ENCODE measurements around the gene FAM171A2. TPM values are rescaled to one million over a fixed set of nuclear protein-coding genes. Genes with fewer than 3 reads are reported as not detected.
"Not testable (repeated sequence)": the region's sequence is repeated elsewhere in the genome, so short reads cannot be mapped to it uniquely, and the experiment has no call there.

Gene FAM171A2
- total RNA-seq, 2 donors from 2014 or later = 2.9 TPM; not detected in 1

DNA sequence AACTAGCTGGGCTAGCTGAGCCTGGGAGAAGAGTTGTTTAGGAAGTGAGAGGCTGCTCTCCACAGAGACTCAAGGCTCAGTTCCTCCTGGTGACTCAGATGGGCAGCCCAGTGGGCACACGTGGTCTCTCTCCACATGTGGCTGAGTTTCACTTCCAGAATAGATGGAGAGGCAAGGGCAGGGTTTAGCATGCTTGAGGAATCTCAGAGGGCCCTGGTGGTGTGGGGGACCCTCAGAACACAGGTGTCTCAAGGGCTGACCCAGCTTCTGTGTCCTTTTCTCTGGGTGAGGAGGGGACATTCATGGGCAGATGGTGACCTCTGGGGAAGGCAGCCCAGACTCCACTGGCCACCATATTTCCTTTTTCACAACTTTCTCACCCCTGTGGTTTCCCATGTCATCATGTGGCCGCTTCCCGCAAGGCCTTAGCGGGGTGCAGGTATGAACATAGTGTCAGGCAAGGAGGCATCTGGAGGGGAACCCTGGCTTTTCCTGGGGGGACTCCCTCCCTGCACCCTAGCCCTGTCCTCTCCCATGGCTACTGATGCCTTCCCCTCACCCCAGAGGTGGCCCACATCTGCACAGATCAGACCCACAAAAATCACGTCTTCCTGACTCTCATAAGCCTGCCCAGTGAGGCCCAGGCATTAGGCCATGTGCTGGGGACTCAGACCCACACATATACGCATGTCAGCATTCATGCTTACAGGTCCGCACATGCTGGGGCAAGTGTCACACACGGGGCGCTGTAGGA is 15.2 kb downstream of the FAM171A2 start:
- DNase-seq (peak in 1 of 4 donors; percentile 63), ATAC-seq (no peak)
- H3K36me3 ChIP-seq (replicated peaks in 1 of 2; ENCODE audit: insufficient read depth in 1 of 2, low read depth in 2 of 2) = peaks cover 8 to 22% of the 10 kb centered on the region in 2 donors

DNA sequence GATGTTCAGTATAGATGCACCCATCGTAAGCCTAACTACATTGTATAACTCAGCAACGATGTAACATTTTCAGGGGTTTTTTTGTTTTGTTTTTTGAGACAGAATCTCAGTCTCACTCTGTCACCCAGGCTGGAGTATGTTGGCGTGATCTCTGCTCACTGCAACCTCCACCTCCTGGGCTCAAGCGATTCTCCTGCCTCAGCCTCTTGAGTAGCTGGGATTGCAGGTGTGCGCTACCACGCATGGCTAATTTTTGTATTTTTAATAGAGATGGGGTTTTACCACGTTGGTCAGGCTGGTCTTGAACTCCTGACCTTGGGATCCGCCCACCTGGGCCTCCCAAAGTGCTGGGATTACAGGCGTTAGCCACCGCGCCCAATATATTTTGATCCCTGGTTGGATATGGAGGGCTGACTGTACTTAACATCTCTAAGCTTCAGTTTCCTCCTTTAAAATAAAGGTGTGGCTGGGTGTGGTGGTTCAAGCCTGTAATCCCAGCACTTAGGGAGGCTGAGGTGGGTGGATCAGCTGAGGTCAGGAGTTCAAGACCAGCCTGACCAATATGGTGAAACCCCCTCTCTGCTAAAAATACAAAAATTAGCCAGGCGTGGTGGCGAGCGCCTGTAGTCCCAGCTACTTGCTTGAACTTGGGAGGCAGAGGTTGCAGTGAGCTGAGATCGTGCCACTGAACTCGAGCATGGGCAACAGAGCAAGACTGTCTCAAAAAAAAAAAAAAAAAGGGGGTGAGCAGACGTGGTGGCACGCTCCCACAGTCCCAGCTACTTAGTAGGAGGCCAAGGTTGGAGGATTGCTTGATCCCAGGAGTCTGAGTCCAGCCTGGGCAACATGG is 16.2 kb downstream of the FAM171A2 start:
- intact Hi-C loops (cut with DNase I); H3K27me3 ChIP-seq; ATAC-seq; H3K27ac ChIP-seq; H3K4me3 ChIP-seq; H3K9me3 ChIP-seq; DNase-seq: not testable (repeated sequence)
- Histone ChIP-seq H3K36me3 (replicated peaks in 1 of 2; ENCODE audit: insufficient read depth in 1 of 2, low read depth in 2 of 2) (peaks cover 4 to 18% of the 10 kb centered on the region in 2 donors), H3K4me1 (peaks cover 17% of the 10 kb centered on the region)
- 79 to 80% methylated on average over 18 of the region's 18 CpGs for WGBS, 2 donors

More for the DNA sequence above, 15.2 kb downstream of the FAM171A2 start:
- Histone ChIP-seq H3K9me3 (no peaks in the 10 kb centered on the region), H3K4me1 (peaks cover 20% of the 10 kb centered on the region), H3K27me3 (no peaks in the 10 kb centered on the region), H3K4me3 (no peak overlapping the region), H3K27ac (no peak overlapping the region)
- intact Hi-C loops (cut with DNase I) = no loop called here
- 74 to 96% methylated on average over 6 to 9 of the region's 9 CpGs for WGBS, 2 donors
- TF ChIP-seq, protein P1, sequence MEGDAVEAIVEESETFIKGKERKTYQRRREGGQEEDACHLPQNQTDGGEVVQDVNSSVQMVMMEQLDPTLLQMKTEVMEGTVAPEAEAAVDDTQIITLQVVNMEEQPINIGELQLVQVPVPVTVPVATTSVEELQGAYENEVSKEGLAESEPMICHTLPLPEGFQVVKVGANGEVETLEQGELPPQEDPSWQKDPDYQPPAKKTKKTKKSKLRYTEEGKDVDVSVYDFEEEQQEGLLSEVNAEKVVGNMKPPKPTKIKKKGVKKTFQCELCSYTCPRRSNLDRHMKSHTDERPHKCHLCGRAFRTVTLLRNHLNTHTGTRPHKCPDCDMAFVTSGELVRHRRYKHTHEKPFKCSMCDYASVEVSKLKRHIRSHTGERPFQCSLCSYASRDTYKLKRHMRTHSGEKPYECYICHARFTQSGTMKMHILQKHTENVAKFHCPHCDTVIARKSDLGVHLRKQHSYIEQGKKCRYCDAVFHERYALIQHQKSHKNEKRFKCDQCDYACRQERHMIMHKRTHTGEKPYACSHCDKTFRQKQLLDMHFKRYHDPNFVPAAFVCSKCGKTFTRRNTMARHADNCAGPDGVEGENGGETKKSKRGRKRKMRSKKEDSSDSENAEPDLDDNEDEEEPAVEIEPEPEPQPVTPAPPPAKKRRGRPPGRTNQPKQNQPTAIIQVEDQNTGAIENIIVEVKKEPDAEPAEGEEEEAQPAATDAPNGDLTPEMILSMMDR (IDR thresholded peaks at IDR 0.05) = no peak
- TF ChIP-seq POLR2A (IDR thresholded peaks at IDR 0.05) = no peak

DNA sequence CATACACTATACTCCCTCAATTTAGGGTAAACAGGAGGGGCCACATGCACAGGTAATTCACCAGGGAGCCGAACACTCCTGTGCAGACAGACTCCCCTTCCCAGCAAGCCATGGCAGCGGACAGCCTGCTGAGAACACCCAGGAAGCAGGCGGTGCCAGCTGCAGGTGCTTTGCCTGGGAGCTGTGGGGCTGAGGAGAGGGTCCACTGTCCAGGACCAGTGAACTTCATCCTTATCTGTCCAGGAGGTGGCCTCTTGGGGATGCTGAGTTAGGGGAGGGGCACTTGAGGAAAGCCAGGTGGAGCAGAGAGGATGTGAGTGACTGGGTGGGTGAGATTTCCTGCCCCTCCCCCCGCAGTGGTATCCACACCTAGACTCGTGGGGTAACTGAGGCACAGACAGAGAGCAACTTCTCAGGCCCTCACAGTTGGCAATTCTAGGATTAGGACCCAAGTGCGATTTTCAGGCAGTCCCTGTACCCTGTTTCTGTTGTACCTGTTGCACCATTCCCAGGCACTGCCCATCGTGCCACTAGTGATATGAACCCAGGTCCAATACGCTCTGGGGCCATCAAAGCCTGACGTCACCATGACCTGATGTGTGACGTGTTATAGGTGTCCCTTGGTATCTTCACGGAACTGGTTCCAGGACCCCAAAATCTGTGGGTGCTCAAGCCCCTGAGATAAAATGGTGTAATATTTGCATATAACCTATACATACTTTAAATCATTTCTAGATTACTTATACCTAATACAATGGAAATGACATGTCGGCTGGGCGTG is 17.4 kb downstream of the FAM171A2 start:
- Histone ChIP-seq H3K36me3 (replicated peaks in 1 of 2; ENCODE audit: insufficient read depth in 1 of 2, low read depth in 2 of 2) (peaks cover 0 to 7% of the 10 kb centered on the region in 2 donors), H3K27ac (peak overlapping the region in 3 of 4 donors; percentile 69 to 88 (median 78)), H3K9me3 (no peaks in the 10 kb centered on the region), H3K4me3 (no peak overlapping the region), H3K27me3 (no peaks in the 10 kb centered on the region), H3K4me1 (peaks cover 17% of the 10 kb centered on the region)
- intact Hi-C loops (cut with DNase I) = no loop called here
- 57 to 71% methylated on average over 10 to 13 of the region's 13 CpGs for WGBS, 2 donors
- ATAC-seq = no peak
- TF ChIP-seq, protein P1 (IDR thresholded peaks at IDR 0.05) = no peak
- TF ChIP-seq POLR2A (IDR thresholded peaks at IDR 0.05) = no peak
- no peak for DNase-seq

DNA sequence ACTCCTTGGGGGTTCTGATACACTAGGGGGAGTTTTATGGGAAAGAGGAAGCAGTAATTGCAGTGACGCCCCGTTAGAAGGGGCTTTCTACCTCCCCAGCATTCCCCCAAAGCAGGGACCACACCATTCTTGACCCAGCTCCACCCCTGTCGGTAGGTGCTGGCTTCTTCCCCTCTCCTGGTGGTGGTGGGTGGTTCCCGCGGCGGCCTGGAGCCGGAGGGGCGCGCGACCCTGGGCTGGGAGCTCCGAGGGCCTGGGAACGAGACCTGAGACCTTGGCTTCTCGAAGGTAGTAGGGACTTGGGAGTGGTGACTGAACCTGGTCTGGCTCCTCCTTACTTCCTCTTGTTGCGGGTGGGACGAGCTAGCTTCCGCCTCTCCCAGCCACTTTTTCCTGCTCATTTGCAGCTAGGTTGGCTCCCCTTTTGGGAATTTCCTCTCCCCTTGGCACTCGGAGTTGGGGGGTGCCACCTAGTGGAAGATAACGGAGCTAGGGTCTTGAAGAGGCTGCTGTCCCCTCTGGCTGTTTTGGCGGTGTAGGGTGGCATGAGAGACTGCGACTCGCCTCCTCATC is 18.1 kb downstream of the FAM171A2 start:
- peak in 1 of 3 donors; percentile 2 for TF ChIP-seq POLR2A (IDR thresholded peaks at IDR 0.05)
- TF ChIP-seq, protein P1 (IDR thresholded peaks at IDR 0.05) = peak in 5 of 7 experiments; percentile 27 to 42 (median 34)
- intact Hi-C loops (cut with DNase I) = no loop called here
- 1 to 2% methylated on average over 13 to 18 of the region's 21 CpGs for WGBS, 2 donors
- no peaks in the 10 kb centered on the region for H3K27me3 ChIP-seq
- peak; percentile 5 for ATAC-seq
- peaks cover 17% of the 10 kb centered on the region for H3K4me1 ChIP-seq
- H3K36me3 ChIP-seq (replicated peaks in 1 of 2; ENCODE audit: insufficient read depth in 1 of 2, low read depth in 2 of 2) = peaks cover 0 to 7% of the 10 kb centered on the region in 2 donors
- H3K27ac ChIP-seq = peak overlapping the region; percentile 22 to 88 (median 74)
- DNase-seq = peak; percentile 45 to 62 (median 54)
- H3K9me3 ChIP-seq = no peaks in the 10 kb centered on the region
- H3K4me3 ChIP-seq = peak overlapping the region; percentile 34 to 71

Data from body of pancreas (tissue), 4 donors.